ENCODE measurements around the gene CLOCK. TPM values are rescaled to one million over a fixed set of nuclear protein-coding genes. Genes with fewer than 3 reads are reported as not detected.
"Not testable (repeated sequence)": the region's sequence is repeated elsewhere in the genome, so short reads cannot be mapped to it uniquely, and the experiment has no call there.

The CLOCK gene
- total and polyA plus RNA-seq, 9 of the 15 experiments (the other 6 are each of a cell fraction or from before 2014, with no cell fraction given): 3.7 to 14.4 (median 9.4) TPM

DNA sequence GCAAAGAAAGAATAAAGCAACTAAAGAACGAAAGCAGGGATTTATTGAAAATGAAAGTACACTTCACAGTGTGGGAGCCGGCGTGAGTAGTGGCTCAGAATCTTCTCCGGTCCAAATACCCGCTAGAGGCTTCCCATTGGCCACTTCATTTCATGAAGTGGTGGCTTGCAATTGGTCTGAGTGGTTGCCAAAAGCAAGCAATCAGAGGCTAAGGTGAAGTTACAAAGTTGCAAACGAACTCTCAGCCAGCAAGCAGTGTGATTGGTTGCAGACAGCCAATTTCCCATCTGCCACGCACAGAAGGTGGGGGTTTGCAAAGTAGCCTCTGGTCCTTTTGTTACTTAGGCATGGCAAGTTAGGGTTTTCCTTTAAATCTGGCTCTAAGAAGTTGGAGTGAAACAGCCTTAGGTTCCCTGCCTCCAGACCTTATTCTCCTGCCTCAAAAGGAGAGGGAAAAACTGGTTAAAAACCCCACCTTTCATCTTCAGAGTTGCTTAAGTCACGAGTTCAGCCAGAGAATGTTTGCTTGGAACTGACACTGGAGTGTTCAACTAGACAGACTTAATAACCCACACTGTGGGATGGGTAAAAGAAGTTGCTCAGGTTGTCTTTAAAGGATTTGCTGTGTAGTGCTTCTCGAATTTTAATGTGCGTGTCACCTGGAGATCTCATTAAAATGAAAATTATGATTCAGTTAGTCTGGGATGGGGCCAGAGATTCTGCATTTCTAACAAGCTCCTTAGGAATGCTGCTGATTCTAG is 6.9 kb upstream of the CLOCK start (continued):
- TF ChIP-seq ZMIZ1 (IDR thresholded peaks at IDR 0.05; ENCODE audit: low read depth in 2 of 2, low read length in 2 of 2) (no peak), MAFK (IDR thresholded peaks at IDR 0.05; ENCODE audit: low read length) (no peak), RFX1 (IDR thresholded peaks at IDR 0.05) (no peak), NFE2L1 (tag; IDR thresholded peaks at IDR 0.05; ENCODE audit: borderline replicate concordance, low read depth) (no peak), SAFB2 (IDR thresholded peaks at IDR 0.05; ENCODE audit: borderline replicate concordance, low read depth, low read length, severe bottlenecking) (no peak), NFRKB (IDR thresholded peaks at IDR 0.05; ENCODE audit: low read depth) (no peak)

GRCh38 chr4:55551964-55552363 is 5.3 kb upstream of the CLOCK start:
- POLR2A ChIA-PET: interaction anchor here (1.1 kb wide), 1 partner anchor 29 kb away, joined by 3 read pairs; no protein-coding TSS in a partner anchor
- peak; percentile 31; the same call in 1 of the 2 replicates for TF ChIP-seq SP1 (CRISPR knock-in tag; IDR thresholded peaks at IDR 0.05)
- TF ChIP-seq MAFG (tag; conservative IDR thresholded peaks at IDR 0.05): peak; percentile 89
- TF ChIP-seq ZNF316 (IDR thresholded peaks at IDR 0.05): peak; percentile 96
- peak; percentile 80 for TF ChIP-seq CC2D1A (IDR thresholded peaks at IDR 0.05)
- peak; percentile 91 for TF ChIP-seq NFYB (IDR thresholded peaks at IDR 0.05; ENCODE audit: extremely low read depth, insufficient read length)
- peak; percentile 76; the same call in 1 of the 2 replicates for TF ChIP-seq CHAMP1 (IDR thresholded peaks at IDR 0.05)
- peak; percentile 37; the same call in 1 of the 2 replicates for TF ChIP-seq MAFK (IDR thresholded peaks at IDR 0.05; ENCODE audit: low read length)
- peak; percentile 63 for TF ChIP-seq MAFF (IDR thresholded peaks at IDR 0.05; ENCODE audit: low read length)
- peak in 1 of 2 experiments; percentile 46; a peak in 1 of 3 replicates for TF ChIP-seq CBX3 (IDR thresholded peaks at IDR 0.05; ENCODE audit: borderline replicate concordance in 1 of 2, low read length in 2 of 2)
- peak; percentile 89 for TF ChIP-seq C11orf30 (IDR thresholded peaks at IDR 0.05; ENCODE audit: low read depth)

More at GRCh38 chr4:55551964-55552363, 5.3 kb upstream of the CLOCK start:
- peaks cover 5 to 12% of the 10 kb centered on the region in 2 experiments; a peak in 4 of 5 replicates for H3K4me1 ChIP-seq (replicated peaks in 1 of 2; ENCODE audit: control insufficient read depth in 2 of 2, insufficient read depth in 2 of 2, low read length in 2 of 2)
- H3K9me1 ChIP-seq (ENCODE audit: control insufficient read depth, insufficient read depth, low read length); H4K20me1 ChIP-seq (replicated peaks; ENCODE audit: control insufficient read depth, insufficient read depth, low read length); DNase-seq (ENCODE audit: extremely low read depth in 1 of 4, low spot score in 3 of 4); CTCF ChIA-PET (ENCODE audit: low intra/inter-chr PET ratio); H3K27ac ChIP-seq (ENCODE audit: extremely low read depth, low read depth, low read length); H3K9me3 ChIP-seq (replicated peaks; ENCODE audit: control insufficient read depth, insufficient read depth, low read depth, low read length); BruUV-seq (replicated peaks); H3K27me3 ChIP-seq (ENCODE audit: control insufficient read depth in 2 of 2, insufficient read depth in 2 of 2, low read length in 2 of 2); H3K9ac ChIP-seq (ENCODE audit: insufficient read depth in 1 of 2, low read depth in 2 of 2, low read length in 2 of 2); H3K4me3 ChIP-seq; in situ Hi-C loops (cut with MboI); H3K4me2 ChIP-seq (ENCODE audit: insufficient read depth, low read length); intact Hi-C loops (cut with micrococcal nuclease); FAIRE-seq; H2AFZ ChIP-seq (ENCODE audit: low read depth, low read length); H3K36me3 ChIP-seq (ENCODE audit: control insufficient read depth, insufficient read depth, low read length); H3K79me2 ChIP-seq (ENCODE audit: control insufficient read depth, insufficient read depth, low read length); ATAC-seq: not testable (repeated sequence)
- WGBS (ENCODE audit: insufficient coverage, low coverage, missing lambda C conversion rate): 91% methylated on average over 4 of the region's 6 CpGs

Measured in K562 (cell line).